GM21360 (cell line): Measurements from ENCODE around the gene PCDHA11.
"Not testable (repeated sequence)": the region's sequence is repeated elsewhere in the genome, so short reads cannot be mapped to it uniquely, and the experiment has no call there.

Experiments used
- ATAC-seq: cut with Tn5 transposase; IDR thresholded peaks from one replicate; pipeline ENCODE4 v1.9.1; 2021; ENCODE audit warnings: mild to moderate bottlenecking, moderate library complexity; ENCODE audit not compliant: unreplicated experiment

Gene PCDHA11

GRCh38 chr5:140848139-140849102, 20.3 kb upstream of the PCDHA11 start, which contains the start of gene PCDHA9:
TSS of gene PCDHA9 (plus strand) at chr5:140848382. CDS start at chr5:140848496, 114 bp downstream.
- not testable (repeated sequence) for ATAC-seq

GRCh38 chr5:140849831-140850634, 18.7 kb upstream of the PCDHA11 start:
- ATAC-seq: not testable (repeated sequence)

GRCh38 chr5:140855772-140856674, 12.7 kb upstream of the PCDHA11 start, which contains the start of gene PCDHA10:
TSS of gene PCDHA10 (plus strand) at chr5:140855897. CDS start at chr5:140856049, 152 bp downstream.
- no peak for ATAC-seq

- ATAC-seq: no peak
These were observed 11.4 kb upstream of the PCDHA11 start for GRCh38 chr5:140857177-140857986.

- no peak for ATAC-seq
These were observed 10.8 kb upstream of the PCDHA11 start for GRCh38 chr5:140857987-140858240.

GRCh38 chr5:140862441-140863295, 6.1 kb upstream of the PCDHA11 start:
- ATAC-seq: no peak

GRCh38 chr5:140869555-140869886, 764 bp downstream of the PCDHA11 start:
- no peak for ATAC-seq

GRCh38 chr5:140870221-140871201, 1.8 kb downstream of the PCDHA11 start:
- ATAC-seq: no peak

- no peak for ATAC-seq
These were observed 6.6 kb downstream of the PCDHA11 start, which contains the start of gene PCDHA12 for GRCh38 chr5:140875085-140876065. TSS of gene PCDHA12 (plus strand) at chr5:140875308. CDS start at chr5:140875473, 165 bp downstream.

GRCh38 chr5:140876541-140877261, 7.9 kb downstream of the PCDHA11 start:
- not testable (repeated sequence) for ATAC-seq

GRCh38 chr5:140877262-140877581, 8.5 kb downstream of the PCDHA11 start:
- no peak for ATAC-seq

- no peak for ATAC-seq
These were observed 13.3 kb downstream of the PCDHA11 start, which contains the start of gene PCDHA13 for GRCh38 chr5:140881889-140882590. TSS of gene PCDHA13 (plus strand) at chr5:140882124. CDS start at chr5:140882269, 145 bp downstream.

- ATAC-seq: no peak
These were observed 13.8 kb downstream of the PCDHA11 start for GRCh38 chr5:140882591-140882899.

GRCh38 chr5:140883373-140883772, 14.6 kb downstream of the PCDHA11 start:
- ATAC-seq: no peak

- no peak for ATAC-seq
These were observed 15.4 kb downstream of the PCDHA11 start for GRCh38 chr5:140883927-140884697.
